ENCODE data around the gene ZNF668. TPM values are rescaled to one million over a fixed set of nuclear protein-coding genes. Genes with fewer than 3 reads are reported as not detected.

The ZNF668 gene
- total and polyA plus RNA-seq, 4 donors: 0.92 to 4.8 (median 3.9) TPM

GRCh38 chr16:31094088-31094423 lies 20.0 kb upstream of the ZNF668 start:
- no peak for DNase-seq (ENCODE audit: low spot score)
- H3K27me3 ChIP-seq (ENCODE audit: control insufficient read depth in 4 of 4, insufficient read depth in 4 of 4, low read length in 3 of 4): no peaks in the 10 kb centered on the region
- peaks cover 2 to 16% (median 11%) of the 10 kb centered on the region in 4 donors for H3K36me3 ChIP-seq (ENCODE audit: control insufficient read depth in 4 of 4, insufficient read depth in 3 of 4, low read depth in 1 of 4, low read length in 3 of 4)
- H3K9ac ChIP-seq (ENCODE audit: low read depth in 1 of 2, low read length in 2 of 2): peak overlapping the region; percentile 61 to 85
- peak overlapping the region; percentile 89 to 93 (median 92) for H3K4me3 ChIP-seq (ENCODE audit: low read depth in 1 of 3, low read length in 3 of 3)
- H3K9me3 ChIP-seq (ENCODE audit: control insufficient read depth in 4 of 4, low read length in 3 of 4): no peaks in the 10 kb centered on the region
- H3K4me1 ChIP-seq (ENCODE audit: control insufficient read depth in 4 of 4, insufficient read depth in 4 of 4, low read length in 3 of 4): peaks cover 0 to 19% (median 11%) of the 10 kb centered on the region in 4 donors
- under 1% methylated on average over 20 of the region's 20 CpGs for WGBS
- H3K27ac ChIP-seq (ENCODE audit: low read depth in 1 of 2, low read length in 2 of 2): peak overlapping the region; percentile 91 to 96
- TF ChIP-seq ZBTB33 (IDR thresholded peaks at IDR 0.05) (no peak), YY1 (IDR thresholded peaks at IDR 0.05) (no peak), NR2F2 (IDR thresholded peaks at IDR 0.05) (no peak), FOXA1 (IDR thresholded peaks at IDR 0.05) (no peak), RAD21 (IDR thresholded peaks at IDR 0.05) (no peak), MAX (IDR thresholded peaks at IDR 0.05) (no peak), JUND (IDR thresholded peaks at IDR 0.05) (no peak), HNF4G (IDR thresholded peaks at IDR 0.05) (no peak)
- TF ChIP-seq, protein P1, sequence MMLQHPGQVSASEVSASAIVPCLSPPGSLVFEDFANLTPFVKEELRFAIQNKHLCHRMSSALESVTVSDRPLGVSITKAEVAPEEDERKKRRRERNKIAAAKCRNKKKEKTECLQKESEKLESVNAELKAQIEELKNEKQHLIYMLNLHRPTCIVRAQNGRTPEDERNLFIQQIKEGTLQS (IDR thresholded peaks at IDR 0.05): no peak

GRCh38 chr16:31093132-31093703 lies 19.2 kb upstream of the ZNF668 start:
- H3K27ac ChIP-seq (ENCODE audit: low read depth in 1 of 2, low read length in 2 of 2): peak overlapping the region; percentile 91 to 96
- peak overlapping the region in 1 of 2 donors; percentile 85 for H3K9ac ChIP-seq (ENCODE audit: low read depth in 1 of 2, low read length in 2 of 2)
- H3K9me3 ChIP-seq (ENCODE audit: control insufficient read depth in 4 of 4, low read length in 3 of 4): no peaks in the 10 kb centered on the region
- H3K4me3 ChIP-seq (ENCODE audit: low read depth in 1 of 3, low read length in 3 of 3): peak overlapping the region; percentile 84 to 92 (median 89)
- no peaks in the 10 kb centered on the region for H3K27me3 ChIP-seq (ENCODE audit: control insufficient read depth in 4 of 4, insufficient read depth in 4 of 4, low read length in 3 of 4)
- peak in 1 of 2 donors; percentile 44 for TF ChIP-seq RAD21 (IDR thresholded peaks at IDR 0.05)
- TF ChIP-seq RXRA (IDR thresholded peaks at IDR 0.05): peak; percentile 94 to 96
- TF ChIP-seq SP1 (IDR thresholded peaks at IDR 0.05): peak; percentile 74
- TF ChIP-seq, protein P2, sequence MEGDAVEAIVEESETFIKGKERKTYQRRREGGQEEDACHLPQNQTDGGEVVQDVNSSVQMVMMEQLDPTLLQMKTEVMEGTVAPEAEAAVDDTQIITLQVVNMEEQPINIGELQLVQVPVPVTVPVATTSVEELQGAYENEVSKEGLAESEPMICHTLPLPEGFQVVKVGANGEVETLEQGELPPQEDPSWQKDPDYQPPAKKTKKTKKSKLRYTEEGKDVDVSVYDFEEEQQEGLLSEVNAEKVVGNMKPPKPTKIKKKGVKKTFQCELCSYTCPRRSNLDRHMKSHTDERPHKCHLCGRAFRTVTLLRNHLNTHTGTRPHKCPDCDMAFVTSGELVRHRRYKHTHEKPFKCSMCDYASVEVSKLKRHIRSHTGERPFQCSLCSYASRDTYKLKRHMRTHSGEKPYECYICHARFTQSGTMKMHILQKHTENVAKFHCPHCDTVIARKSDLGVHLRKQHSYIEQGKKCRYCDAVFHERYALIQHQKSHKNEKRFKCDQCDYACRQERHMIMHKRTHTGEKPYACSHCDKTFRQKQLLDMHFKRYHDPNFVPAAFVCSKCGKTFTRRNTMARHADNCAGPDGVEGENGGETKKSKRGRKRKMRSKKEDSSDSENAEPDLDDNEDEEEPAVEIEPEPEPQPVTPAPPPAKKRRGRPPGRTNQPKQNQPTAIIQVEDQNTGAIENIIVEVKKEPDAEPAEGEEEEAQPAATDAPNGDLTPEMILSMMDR (IDR thresholded peaks at IDR 0.05; ENCODE audit: low read depth, low read length, missing input control): no peak
- TF ChIP-seq, protein P1 (IDR thresholded peaks at IDR 0.05): no peak
- TF ChIP-seq JUND (IDR thresholded peaks at IDR 0.05): peak in 1 of 2 donors; percentile 71
- TF ChIP-seq FOXA1 (IDR thresholded peaks at IDR 0.05): no peak
- no peak for TF ChIP-seq EGR1 (IDR thresholded peaks at IDR 0.05; ENCODE audit: low read depth in 2 of 2)
- TF ChIP-seq HNF4G (IDR thresholded peaks at IDR 0.05): peak; percentile 90
- peak; percentile 43 for TF ChIP-seq NR2F2 (IDR thresholded peaks at IDR 0.05)
- TF ChIP-seq GABPA (IDR thresholded peaks at IDR 0.05 in 1 of 2, conservative IDR thresholded peaks at IDR 0.05 in 1 of 2): peak in 1 of 2 donors; percentile 72
- TF ChIP-seq FOXA2 (IDR thresholded peaks at IDR 0.05): no peak
- TF ChIP-seq ZBTB33 (IDR thresholded peaks at IDR 0.05): no peak
- peak; percentile 96 to 97 for TF ChIP-seq HNF4A (conservative IDR thresholded peaks at IDR 0.05)
- peak; percentile 60 for DNase-seq (ENCODE audit: low spot score)
- peaks cover 8 to 18% (median 13%) of the 10 kb centered on the region in 4 donors for H3K36me3 ChIP-seq (ENCODE audit: control insufficient read depth in 4 of 4, insufficient read depth in 3 of 4, low read depth in 1 of 4, low read length in 3 of 4)
- 22% methylated on average over 17 of the region's 17 CpGs for WGBS
- peaks cover 0 to 19% (median 11%) of the 10 kb centered on the region in 4 donors for H3K4me1 ChIP-seq (ENCODE audit: control insufficient read depth in 4 of 4, insufficient read depth in 4 of 4, low read length in 3 of 4)

Data from liver (tissue), 9 donors.